HepG2 (cell line): ENCODE results near the gene NOS2. TPM values are rescaled to one million over a fixed set of nuclear protein-coding genes. Genes with fewer than 3 reads are reported as not detected.
A peak's percentile ranks its signal among the peaks of the same experiment; 100 is the strongest.
"Not testable (repeated sequence)": the region's sequence is repeated elsewhere in the genome, so short reads cannot be mapped to it uniquely, and the experiment has no call there.

ENCODE experiments used
- ATAC-seq: fragments of 200-7000 bp; cut with Tn5 transposase; 3 replicates; pipeline ENCODE4 v1.9.1; 2020; ENCODE audit warnings: mild to moderate bottlenecking, moderate library complexity
- BruUV-seq: library from RNA; stranded (reverse); fragments of 400-500 nt; replicated peaks from 2 replicates; lab custom pipeline; 2021; lab: Mats Ljungman, UMichigan
- CTCF ChIA-PET: fragments of 300-600 bp; formaldehyde crosslinking; extraction: SDS; loops from one replicate; lab custom pipeline; 2021; ENCODE audit warnings: low total read pairs, inconsistent platforms, low intra/inter-chr PET ratio; lab: Yijun Ruan, JAX
- POLR2A ChIA-PET: fragments of 350-600 bp; sonication (Branson Sonifier 250); formaldehyde crosslinking; loops from one replicate; lab custom pipeline; 2020; ENCODE audit warnings: antibody characterized with exemption, inconsistent platforms; lab: Yijun Ruan, JAX
- DNase-seq: peaks from one replicate; pipeline ENCODE4 v3.0.0-alpha.2; 2015; ENCODE audit warnings: low spot score
- FAIRE-seq: peaks from 3 replicates; lab custom pipeline; 2011; peaks lifted over from hg19 to GRCh38; lab: Jason Lieb, UNC
- H2AFZ ChIP-seq: one replicate; pipeline ENCODE4 v1.6.1; 2011; ENCODE audit warnings: low read length, inconsistent platforms
- H3K27ac ChIP-seq: fragments of 300-600 bp; 3 replicates; pipeline ENCODE4 v1.8.0; 2011; ENCODE audit warnings: mixed run types, mild to moderate bottlenecking, mixed read lengths, low read length, inconsistent platforms; ENCODE audit not compliant: insufficient read depth; ENCODE audit errors: extremely low read length
- H3K27me3 ChIP-seq, 2 experiments: fragments of 200-600 bp in 1 of 2; 2 replicates in 1 of 2; 3 replicates in 1 of 2; pipeline versions ENCODE4 v1.6.0 to v1.8.0; 2011; ENCODE audit warnings: low read length in 2 of 2, mild to moderate bottlenecking in 2 of 2, moderate library complexity in 2 of 2, inconsistent platforms in 1 of 2; ENCODE audit not compliant: insufficient read depth in 2 of 2, control insufficient read depth in 1 of 2
- H3K36me3 ChIP-seq, 2 experiments: fragments of 200-600 bp in 1 of 2; replicated peaks in 1 of 2; 2 replicates in 1 of 2; 3 replicates in 1 of 2; pipeline versions ENCODE4 v1.5.1 to v1.8.0; 2011; ENCODE audit warnings: low read length in 2 of 2, inconsistent platforms in 1 of 2; ENCODE audit not compliant: insufficient read depth in 2 of 2, control insufficient read depth in 1 of 2
- H3K4me1 ChIP-seq: 2 replicates; pipeline ENCODE4 v1.5.1; 2012; ENCODE audit warnings: low read length, inconsistent platforms; ENCODE audit not compliant: insufficient read depth
- H3K4me2 ChIP-seq: 2 replicates; pipeline ENCODE4 v1.6.0; 2011; ENCODE audit warnings: low read depth, low read length, inconsistent platforms
- H3K4me3 ChIP-seq, 3 experiments: fragments of 200-600 bp in 1 of 3; sonication (generic), shearing (Covaris generic) in 1 of 3; replicated peaks in 1 of 3; 2 replicates each; pipeline ENCODE4 v1.5.1; 2011 to 2016; ENCODE audit warnings: low read length in 3 of 3, inconsistent platforms in 2 of 3, low read depth in 2 of 3, mild to moderate bottlenecking in 2 of 3, control low read depth in 1 of 3, mixed read lengths in 1 of 3; ENCODE audit not compliant: insufficient read depth in 1 of 3
- H3K79me2 ChIP-seq: one replicate; pipeline ENCODE4 v1.6.1; 2011; ENCODE audit warnings: low read length, inconsistent platforms; ENCODE audit not compliant: insufficient read depth
- H3K9ac ChIP-seq: 2 replicates; pipeline ENCODE4 v1.6.0; 2011; ENCODE audit warnings: mild to moderate bottlenecking, low read depth, low read length, inconsistent platforms; ENCODE audit not compliant: insufficient read depth
- H3K9me3 ChIP-seq: 2 replicates; pipeline ENCODE4 v1.5.1; 2012; ENCODE audit warnings: mild to moderate bottlenecking, low read length
- H4K20me1 ChIP-seq: 2 replicates; pipeline ENCODE4 v1.6.0; 2011; ENCODE audit warnings: inconsistent platforms, mild to moderate bottlenecking, low read length, moderate library complexity; ENCODE audit not compliant: insufficient read depth
- AHR ChIP-seq: IDR thresholded peaks from 2 replicates; pipeline ENCODE4 v1.6.1; 2018; ENCODE audit warnings: missing genetic modification reagents, missing compliant biosample characterization
- NFE2 ChIP-seq: sonication (generic); formaldehyde crosslinking; IDR thresholded peaks from 2 replicates; pipeline ENCODE4 v1.4.0; 2020; ENCODE audit warnings: missing genetic modification reagents
- SAP130 ChIP-seq: IDR thresholded peaks from 2 replicates; pipeline ENCODE4 v1.6.1; 2016; ENCODE audit warnings: low read depth
- SUZ12 ChIP-seq: fragments of 150-350 bp; IDR thresholded peaks from 2 replicates; pipeline ENCODE4 v1.6.1; 2014; ENCODE audit warnings: low read depth, low read length
- ZNF17 ChIP-seq: sonication (generic); formaldehyde crosslinking; IDR thresholded peaks from 2 replicates; pipeline ENCODE4 v1.5.0; 2020; ENCODE audit warnings: mild to moderate bottlenecking, missing genetic modification reagents
- ZNF432 ChIP-seq: sonication (generic); formaldehyde crosslinking; IDR thresholded peaks from 2 replicates; pipeline ENCODE4 v1.5.0; 2020; ENCODE audit warnings: missing genetic modification reagents, mild to moderate bottlenecking, borderline replicate concordance
- WGBS: methylation state at CpG from one replicate; pipeline ENCODE4 v1.1.6; 2017; ENCODE audit warnings: low lambda C conversion rate; 5-methylcytosine and 5-hydroxymethylcytosine counted together
- in situ Hi-C: cut with HindIII; loops from 2 replicates; pipeline ENCODE4 v1.10.0; 2017; ENCODE audit warnings: low pct_unique_long_range_greater_than_20kb; ENCODE audit not compliant: extremely low pct_ligation_motif_present
- intact Hi-C: fragments of 100-400 bp; cut with micrococcal nuclease; formaldehyde crosslinking; loops from one replicate; pipeline ENCODE4 v1.10.0; 2022; ENCODE audit not compliant: unreplicated experiment
- polyA plus RNA-seq, 8 experiments: library from polyadenylated mRNA; depleted of rRNA in 3 of 8; stranded (reverse) in 7 of 8; unstranded in 1 of 8; fragments of >200 nt; fragmentation: Illumina TruSeq in 4 of 8; extraction: Trizol in 4 of 8; gene quantifications; 2 replicates each; pipeline versions ENCODE4 v1.2.1 to v1.2.3, GENCODE V29; 2011 to 2016; ENCODE audit warnings: low read depth in 4 of 8, missing spikeins in 1 of 8, mixed read lengths in 1 of 8; ENCODE audit not compliant: insufficient read depth in 1 of 8
- total RNA-seq, 5 experiments: library from RNA; depleted of rRNA; stranded (reverse); fragments of >200 nt; fragmentation: Illumina TruSeq; extraction: Trizol; gene quantifications; 2 replicates each; pipeline ENCODE4 v1.2.3, GENCODE V29; 2016; ENCODE audit warnings: low read depth in 1 of 5
- TF ChIP-seq, protein P1 (sequence below): sonication (generic); formaldehyde crosslinking; IDR thresholded peaks from 2 replicates; pipeline ENCODE4 v1.4.0; 2020; ENCODE audit warnings: mild to moderate bottlenecking, missing genetic modification reagents
- TF ChIP-seq, protein P2 (sequence below): sonication (generic); formaldehyde crosslinking; IDR thresholded peaks from 2 replicates; pipeline ENCODE4 v1.5.0; 2020; ENCODE audit warnings: mild to moderate bottlenecking, missing genetic modification reagents, borderline replicate concordance

NOS2 gene
- total and polyA plus RNA-seq, 2 of the 13 experiments (the other 11 are each of a cell fraction or from before 2014, with no cell fraction given): 0.02 TPM; not detected in 1

- TF ChIP-seq, protein P1, sequence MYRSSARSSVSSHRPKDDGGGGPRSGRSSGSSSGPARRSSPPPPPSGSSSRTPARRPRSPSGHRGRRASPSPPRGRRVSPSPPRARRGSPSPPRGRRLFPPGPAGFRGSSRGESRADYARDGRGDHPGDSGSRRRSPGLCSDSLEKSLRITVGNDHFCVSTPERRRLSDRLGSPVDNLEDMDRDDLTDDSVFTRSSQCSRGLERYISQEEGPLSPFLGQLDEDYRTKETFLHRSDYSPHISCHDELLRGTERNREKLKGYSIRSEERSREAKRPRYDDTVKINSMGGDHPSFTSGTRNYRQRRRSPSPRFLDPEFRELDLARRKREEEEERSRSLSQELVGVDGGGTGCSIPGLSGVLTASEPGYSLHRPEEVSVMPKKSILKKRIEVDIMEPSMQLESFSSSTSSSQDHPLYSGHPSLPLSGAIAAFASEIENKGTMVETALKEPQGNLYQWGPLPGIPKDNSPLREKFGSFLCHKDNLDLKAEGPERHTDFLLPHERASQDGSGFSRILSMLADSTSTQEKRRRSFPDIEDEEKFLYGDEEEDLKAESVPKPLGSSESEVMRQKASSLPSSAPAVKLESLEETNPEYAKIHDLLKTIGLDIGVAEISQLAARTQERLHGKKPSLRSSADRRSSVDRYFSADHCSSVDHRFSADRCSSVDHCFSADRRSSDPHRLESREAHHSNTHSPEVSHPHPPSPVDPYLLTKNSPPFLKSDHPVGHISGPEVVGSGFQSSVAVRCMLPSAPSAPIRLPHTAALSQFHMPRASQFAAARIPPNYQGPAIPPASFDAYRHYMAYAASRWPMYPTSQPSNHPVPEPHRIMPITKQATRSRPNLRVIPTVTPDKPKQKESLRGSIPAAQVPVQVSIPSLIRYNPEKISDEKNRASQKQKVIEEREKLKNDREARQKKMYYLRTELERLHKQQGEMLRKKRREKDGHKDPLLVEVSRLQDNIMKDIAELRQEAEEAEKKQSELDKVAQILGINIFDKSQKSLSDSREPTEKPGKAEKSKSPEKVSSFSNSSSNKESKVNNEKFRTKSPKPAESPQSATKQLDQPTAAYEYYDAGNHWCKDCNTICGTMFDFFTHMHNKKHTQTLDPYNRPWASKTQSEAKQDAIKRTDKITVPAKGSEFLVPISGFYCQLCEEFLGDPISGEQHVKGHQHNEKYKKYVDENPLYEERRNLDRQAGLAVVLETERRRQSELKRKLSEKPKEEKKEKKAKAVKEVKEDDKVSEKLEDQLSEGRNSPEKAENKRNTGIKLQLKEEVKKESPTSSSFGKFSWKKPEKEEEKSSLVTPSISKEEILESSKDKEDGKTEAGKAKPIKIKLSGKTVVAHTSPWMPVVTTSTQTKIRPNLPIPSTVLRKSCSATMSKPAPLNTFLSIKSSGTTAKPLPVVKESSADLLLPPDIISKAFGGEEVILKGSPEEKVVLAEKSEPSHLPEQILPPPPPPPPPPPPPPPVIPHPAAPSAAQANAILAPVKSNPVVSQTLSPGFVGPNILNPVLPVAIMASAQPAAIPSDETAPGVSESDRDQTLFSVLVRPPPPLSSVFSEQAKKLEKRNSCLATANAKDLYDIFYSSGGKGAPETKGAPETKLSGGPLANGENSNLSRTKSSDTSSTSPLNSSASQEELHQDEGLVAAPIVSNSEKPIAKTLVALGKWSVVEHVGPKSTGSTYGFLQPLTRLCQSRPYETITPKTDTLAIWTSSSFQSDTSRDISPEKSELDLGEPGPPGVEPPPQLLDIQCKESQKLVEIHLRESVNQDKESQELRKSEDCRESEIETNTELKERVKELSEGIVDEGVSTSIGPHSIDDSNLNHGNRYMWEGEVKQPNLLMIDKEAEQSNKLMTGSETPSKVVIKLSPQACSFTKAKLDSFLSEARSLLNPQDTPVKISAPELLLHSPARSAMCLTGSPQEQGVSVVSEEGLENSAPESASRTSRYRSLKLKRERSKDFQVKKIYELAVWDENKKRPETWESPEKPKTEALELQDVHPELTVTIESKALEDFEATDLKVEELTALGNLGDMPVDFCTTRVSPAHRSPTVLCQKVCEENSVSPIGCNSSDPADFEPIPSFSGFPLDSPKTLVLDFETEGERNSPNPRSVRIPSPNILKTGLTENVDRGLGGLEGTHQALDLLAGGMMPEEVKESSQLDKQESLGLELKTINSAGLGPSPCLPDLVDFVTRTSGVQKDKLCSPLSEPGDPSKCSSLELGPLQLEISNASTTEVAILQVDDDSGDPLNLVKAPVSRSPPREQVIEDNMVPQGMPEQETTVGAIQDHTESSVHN (CRISPR knock-in tag): no peak
- TF ChIP-seq ZNF17 (CRISPR knock-in tag): no peak
- TF ChIP-seq AHR (CRISPR knock-in tag): no peak
- no peak for TF ChIP-seq SAP130 (CRISPR knock-in tag)
- TF ChIP-seq, protein P2, sequence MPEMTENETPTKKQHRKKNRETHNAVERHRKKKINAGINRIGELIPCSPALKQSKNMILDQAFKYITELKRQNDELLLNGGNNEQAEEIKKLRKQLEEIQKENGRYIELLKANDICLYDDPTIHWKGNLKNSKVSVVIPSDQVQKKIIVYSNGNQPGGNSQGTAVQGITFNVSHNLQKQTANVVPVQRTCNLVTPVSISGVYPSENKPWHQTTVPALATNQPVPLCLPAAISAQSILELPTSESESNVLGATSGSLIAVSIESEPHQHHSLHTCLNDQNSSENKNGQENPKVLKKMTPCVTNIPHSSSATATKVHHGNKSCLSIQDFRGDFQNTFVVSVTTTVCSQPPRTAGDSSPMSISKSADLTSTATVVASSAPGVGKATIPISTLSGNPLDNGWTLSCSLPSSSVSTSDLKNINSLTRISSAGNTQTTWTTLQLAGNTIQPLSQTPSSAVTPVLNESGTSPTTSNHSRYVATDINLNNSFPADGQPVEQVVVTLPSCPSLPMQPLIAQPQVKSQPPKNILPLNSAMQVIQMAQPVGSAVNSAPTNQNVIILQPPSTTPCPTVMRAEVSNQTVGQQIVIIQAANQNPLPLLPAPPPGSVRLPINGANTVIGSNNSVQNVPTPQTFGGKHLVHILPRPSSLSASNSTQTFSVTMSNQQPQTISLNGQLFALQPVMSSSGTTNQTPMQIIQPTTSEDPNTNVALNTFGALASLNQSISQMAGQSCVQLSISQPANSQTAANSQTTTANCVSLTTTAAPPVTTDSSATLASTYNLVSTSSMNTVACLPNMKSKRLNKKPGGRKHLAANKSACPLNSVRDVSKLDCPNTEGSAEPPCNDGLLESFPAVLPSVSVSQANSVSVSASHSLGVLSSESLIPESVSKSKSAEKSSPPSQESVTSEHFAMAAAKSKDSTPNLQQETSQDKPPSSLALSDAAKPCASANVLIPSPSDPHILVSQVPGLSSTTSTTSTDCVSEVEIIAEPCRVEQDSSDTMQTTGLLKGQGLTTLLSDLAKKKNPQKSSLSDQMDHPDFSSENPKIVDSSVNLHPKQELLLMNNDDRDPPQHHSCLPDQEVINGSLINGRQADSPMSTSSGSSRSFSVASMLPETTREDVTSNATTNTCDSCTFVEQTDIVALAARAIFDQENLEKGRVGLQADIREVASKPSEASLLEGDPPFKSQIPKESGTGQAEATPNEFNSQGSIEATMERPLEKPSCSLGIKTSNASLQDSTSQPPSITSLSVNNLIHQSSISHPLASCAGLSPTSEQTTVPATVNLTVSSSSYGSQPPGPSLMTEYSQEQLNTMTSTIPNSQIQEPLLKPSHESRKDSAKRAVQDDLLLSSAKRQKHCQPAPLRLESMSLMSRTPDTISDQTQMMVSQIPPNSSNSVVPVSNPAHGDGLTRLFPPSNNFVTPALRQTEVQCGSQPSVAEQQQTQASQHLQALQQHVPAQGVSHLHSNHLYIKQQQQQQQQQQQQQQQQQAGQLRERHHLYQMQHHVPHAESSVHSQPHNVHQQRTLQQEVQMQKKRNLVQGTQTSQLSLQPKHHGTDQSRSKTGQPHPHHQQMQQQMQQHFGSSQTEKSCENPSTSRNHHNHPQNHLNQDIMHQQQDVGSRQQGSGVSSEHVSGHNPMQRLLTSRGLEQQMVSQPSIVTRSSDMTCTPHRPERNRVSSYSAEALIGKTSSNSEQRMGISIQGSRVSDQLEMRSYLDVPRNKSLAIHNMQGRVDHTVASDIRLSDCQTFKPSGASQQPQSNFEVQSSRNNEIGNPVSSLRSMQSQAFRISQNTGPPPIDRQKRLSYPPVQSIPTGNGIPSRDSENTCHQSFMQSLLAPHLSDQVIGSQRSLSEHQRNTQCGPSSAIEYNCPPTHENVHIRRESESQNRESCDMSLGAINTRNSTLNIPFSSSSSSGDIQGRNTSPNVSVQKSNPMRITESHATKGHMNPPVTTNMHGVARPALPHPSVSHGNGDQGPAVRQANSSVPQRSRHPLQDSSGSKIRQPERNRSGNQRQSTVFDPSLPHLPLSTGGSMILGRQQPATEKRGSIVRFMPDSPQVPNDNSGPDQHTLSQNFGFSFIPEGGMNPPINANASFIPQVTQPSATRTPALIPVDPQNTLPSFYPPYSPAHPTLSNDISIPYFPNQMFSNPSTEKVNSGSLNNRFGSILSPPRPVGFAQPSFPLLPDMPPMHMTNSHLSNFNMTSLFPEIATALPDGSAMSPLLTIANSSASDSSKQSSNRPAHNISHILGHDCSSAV (CRISPR knock-in tag): no peak
- no peak for TF ChIP-seq SUZ12
- no peak for TF ChIP-seq ZNF432 (CRISPR knock-in tag)
- no peak for TF ChIP-seq NFE2 (CRISPR knock-in tag)
Measured at GRCh38 chr17:27832831-27833230, 32.5 kb upstream of the NOS2 start (continued).

DNA sequence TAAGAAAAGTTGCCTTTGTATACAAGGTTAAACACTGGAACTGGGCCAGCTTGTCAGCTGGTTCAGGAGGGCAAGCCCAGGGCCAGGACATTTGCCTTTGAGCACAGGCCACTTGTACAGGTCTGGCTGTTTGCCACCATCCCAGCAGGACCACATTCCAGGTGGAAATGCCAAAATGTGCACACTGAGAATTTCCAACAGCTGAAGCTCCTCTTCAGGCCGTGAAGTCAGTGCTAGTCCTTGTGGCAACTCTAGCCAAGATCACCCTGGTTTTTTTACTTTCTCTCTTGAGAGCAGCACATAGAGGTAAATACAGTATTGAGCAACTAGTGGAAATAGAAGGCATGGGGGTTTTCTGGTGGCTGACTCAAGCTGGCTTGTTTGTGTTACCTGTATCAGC lies 29.6 kb upstream of the NOS2 start:
- H3K27ac ChIP-seq, DNase-seq, H3K4me2 ChIP-seq, ATAC-seq, H3K9ac ChIP-seq, H3K9me3 ChIP-seq, H3K27me3 ChIP-seq, CTCF ChIA-PET, intact Hi-C loops, H3K4me1 ChIP-seq, H3K79me2 ChIP-seq, BruUV-seq, in situ Hi-C loops, H3K36me3 ChIP-seq, H2AFZ ChIP-seq, H4K20me1 ChIP-seq, H3K4me3 ChIP-seq, POLR2A ChIA-PET: not testable (repeated sequence)
- FAIRE-seq: peak; percentile 28
- WGBS: 0% methylated on average over 1 of the region's 1 CpG
